GM12875 (cell line): ENCODE measurements around the gene TAS2R1.

Source experiments
- H3K4me3 ChIP-seq: one replicate; pipeline ENCODE4 v1.5.1; 2011; ENCODE audit warnings: low read depth, low read length, control low read depth
- TF ChIP-seq, protein P1 (sequence below): IDR thresholded peaks from 2 replicates; pipeline ENCODE4 v1.5.1; 2011; ENCODE audit warnings: low read depth, mild to moderate bottlenecking, control low read depth, inconsistent platforms, low read length, moderate library complexity, borderline replicate concordance; ENCODE audit not compliant: insufficient read depth

Gene TAS2R1, protein sequence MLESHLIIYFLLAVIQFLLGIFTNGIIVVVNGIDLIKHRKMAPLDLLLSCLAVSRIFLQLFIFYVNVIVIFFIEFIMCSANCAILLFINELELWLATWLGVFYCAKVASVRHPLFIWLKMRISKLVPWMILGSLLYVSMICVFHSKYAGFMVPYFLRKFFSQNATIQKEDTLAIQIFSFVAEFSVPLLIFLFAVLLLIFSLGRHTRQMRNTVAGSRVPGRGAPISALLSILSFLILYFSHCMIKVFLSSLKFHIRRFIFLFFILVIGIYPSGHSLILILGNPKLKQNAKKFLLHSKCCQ

DNA sequence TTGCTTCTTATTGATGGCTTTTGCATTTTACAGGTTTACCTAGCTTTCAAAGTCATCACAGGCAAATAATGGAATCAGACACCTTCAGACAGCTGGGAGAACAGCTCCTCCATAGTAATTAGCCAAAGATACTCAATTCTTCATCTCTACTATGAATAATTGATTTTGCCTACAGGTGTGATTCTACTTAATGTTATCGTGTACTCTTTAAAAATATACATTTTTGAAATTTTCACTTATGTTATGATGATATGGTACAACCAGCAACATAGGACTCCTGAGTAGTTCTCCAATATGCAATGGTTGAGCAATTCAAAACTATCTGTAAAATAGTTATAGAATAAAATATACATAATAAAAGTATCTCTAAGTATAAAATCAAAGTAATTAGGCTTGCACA, at the start of gene TAS2R1:
Gene TAS2R1, minus strand, starts transcription at position 101 of the 400 bp plus-strand sequence. CDS start 319 bp downstream, outside the sequence.
- TF ChIP-seq, protein P1, sequence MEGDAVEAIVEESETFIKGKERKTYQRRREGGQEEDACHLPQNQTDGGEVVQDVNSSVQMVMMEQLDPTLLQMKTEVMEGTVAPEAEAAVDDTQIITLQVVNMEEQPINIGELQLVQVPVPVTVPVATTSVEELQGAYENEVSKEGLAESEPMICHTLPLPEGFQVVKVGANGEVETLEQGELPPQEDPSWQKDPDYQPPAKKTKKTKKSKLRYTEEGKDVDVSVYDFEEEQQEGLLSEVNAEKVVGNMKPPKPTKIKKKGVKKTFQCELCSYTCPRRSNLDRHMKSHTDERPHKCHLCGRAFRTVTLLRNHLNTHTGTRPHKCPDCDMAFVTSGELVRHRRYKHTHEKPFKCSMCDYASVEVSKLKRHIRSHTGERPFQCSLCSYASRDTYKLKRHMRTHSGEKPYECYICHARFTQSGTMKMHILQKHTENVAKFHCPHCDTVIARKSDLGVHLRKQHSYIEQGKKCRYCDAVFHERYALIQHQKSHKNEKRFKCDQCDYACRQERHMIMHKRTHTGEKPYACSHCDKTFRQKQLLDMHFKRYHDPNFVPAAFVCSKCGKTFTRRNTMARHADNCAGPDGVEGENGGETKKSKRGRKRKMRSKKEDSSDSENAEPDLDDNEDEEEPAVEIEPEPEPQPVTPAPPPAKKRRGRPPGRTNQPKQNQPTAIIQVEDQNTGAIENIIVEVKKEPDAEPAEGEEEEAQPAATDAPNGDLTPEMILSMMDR: no peak
- H3K4me3 ChIP-seq: no peak within 1 kb of the TSS

DNA sequence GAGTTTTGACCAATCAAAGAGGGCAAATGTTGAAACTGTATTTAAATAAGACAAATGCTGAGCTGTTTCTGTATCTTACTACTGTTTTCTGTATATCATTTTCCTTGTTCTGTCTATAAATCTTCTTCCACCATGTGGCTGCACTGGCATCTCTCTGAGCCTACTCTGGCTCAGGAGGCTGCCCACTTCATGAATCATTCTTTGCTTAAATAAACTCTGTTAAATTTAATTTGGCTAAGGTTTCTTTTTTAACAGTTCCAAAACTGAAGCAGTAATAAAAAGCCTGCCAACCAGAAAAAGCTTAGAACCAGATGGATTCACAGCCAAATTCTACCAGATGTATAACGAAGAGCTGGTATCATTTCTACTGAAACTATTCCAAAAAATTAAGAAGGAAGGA, 40.2 kb upstream of the TAS2R1 start:
- no peak overlapping the region for H3K4me3 ChIP-seq
- TF ChIP-seq, protein P1: no peak

DNA sequence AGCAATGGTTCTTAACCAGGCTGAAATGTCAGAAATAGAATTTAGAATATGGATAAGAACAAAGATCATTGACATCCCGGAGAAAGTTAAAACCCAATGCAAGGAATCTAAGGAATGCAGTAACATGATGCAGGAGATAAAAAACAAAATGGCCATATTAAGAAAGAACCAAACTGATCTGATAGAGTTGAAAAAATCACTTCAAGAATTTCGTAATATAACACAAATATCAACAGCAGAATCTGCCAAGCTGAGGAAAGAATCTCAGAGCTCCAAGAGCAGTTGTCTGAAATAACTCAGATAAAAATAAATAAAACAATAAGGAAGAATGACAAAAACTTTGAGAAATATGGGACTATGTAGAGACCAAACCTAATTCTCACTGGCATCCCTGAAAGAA, 37.8 kb upstream of the TAS2R1 start:
- H3K4me3 ChIP-seq: no peak overlapping the region
- TF ChIP-seq, protein P1: no peak

DNA sequence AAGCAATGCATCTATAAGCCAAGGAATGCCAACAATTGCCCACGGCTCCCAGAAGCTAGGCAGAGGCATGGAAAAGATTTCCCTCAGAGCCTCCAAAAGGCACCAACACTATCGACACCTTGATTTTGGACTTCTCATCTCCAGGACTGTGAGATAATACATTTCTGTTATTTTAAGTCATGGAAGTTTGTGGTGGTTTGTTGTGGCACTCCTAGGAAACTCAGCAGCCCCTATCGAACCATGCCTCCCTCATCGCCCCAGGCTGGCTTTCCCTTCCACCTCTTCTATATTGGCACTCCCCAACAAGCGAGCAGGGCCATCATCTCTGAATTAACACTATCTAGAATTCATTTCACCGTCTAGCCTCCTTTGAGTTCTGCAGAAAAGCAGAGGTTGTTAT, 33.7 kb upstream of the TAS2R1 start:
- H3K4me3 ChIP-seq: no peak overlapping the region
- TF ChIP-seq, protein P1: no peak

DNA sequence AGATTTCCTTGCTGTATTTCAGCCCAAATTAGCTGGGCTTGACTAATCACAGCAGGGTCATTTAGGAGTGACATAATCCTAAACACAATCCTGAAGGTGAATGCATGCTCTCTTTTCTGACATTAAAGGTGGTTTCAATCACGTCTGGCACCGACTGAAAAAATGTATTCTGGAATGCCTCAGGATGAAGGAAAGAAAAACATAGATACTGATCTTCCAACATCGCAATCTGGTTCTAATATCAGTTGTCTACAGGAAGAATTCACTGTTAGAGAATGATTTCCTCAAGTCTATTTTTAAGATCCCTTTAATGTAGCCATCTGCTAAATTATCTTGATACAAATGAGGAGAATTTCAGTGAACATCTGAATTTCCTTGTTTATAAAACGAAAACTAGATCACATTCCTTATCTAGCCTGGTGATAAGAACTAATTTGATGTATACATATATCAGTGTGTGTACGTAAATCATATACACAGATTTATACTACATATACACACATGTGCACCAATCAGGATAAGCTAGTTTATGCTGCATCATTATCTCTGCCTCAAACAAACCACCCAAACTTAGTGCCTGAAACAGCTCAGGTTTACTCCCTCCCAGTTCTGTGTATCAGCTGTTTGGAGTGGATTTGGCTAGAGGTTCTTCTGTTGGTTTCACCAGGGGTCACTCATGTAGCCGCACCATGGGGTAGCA, 31.3 kb upstream of the TAS2R1 start:
- TF ChIP-seq, protein P1: no peak

DNA sequence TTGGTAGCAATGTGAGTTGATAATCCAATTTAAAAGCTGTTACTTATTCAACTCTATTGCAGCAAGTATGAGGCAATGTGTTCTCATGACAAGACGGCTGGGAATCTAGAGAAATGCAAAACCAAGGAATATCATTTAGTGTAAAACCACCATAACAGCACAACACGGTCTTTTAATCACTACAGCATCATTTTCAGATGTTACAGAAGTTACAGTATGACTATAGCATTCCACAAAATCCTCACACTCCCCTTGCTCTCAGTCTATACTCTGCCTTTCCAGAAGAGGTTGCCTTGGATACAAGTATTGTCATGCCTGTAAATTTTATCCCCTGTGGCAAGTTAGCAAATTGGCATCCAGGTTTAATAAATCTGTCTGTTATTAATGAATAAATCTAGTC, 28.6 kb upstream of the TAS2R1 start:
- TF ChIP-seq, protein P1: no peak

More for the DNA sequence above, 31.3 kb upstream of the TAS2R1 start:
- no peak overlapping the region for H3K4me3 ChIP-seq

DNA sequence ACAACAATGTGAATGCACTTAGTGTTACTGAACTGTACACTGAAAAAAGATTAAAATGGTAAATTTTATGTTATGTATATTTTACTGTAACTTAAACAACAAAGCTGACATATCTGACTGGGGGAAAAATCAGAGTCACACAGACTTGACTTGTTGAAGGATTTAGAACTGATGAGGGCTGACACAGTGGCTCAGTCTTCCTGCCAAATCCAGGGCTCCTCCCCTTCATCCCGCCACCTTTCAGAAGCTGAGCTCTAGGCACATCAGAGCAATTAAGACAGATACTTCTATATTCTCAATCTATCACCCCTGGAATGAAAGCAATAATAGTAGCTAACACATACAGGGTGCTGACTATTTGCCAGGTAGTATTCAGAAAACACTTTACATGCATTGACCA, 27.7 kb upstream of the TAS2R1 start:
- TF ChIP-seq, protein P1: no peak
- H3K4me3 ChIP-seq: no peak overlapping the region

More for the DNA sequence above, 28.6 kb upstream of the TAS2R1 start:
- no peak overlapping the region for H3K4me3 ChIP-seq
